DOHH2 (cell line): Measurements from ENCODE around the gene NKX2-3.

Source experiments
- H3F3A ChIP-seq: fragments of 200-600 bp; sonication (generic), shearing (Covaris generic); 2 replicates; pipeline ENCODE4 v1.6.0; 2016; ENCODE audit warnings: antibody characterized with exemption, mild to moderate bottlenecking; ENCODE audit not compliant: control insufficient read depth, insufficient read depth
- H3K27ac ChIP-seq: fragments of 200-600 bp; sonication (generic); 2 replicates; pipeline ENCODE4 v1.5.1; 2014; ENCODE audit warnings: low read depth, mild to moderate bottlenecking, low read length, moderate library complexity
- H3K27me3 ChIP-seq: fragments of 200-600 bp; sonication (generic); 2 replicates; pipeline ENCODE4 v1.6.1; 2014; ENCODE audit warnings: mild to moderate bottlenecking, low read length, mixed read lengths; ENCODE audit not compliant: control insufficient read depth
- H3K36me3 ChIP-seq: fragments of 200-600 bp; sonication (generic); 2 replicates; pipeline ENCODE4 v1.6.1; 2014; ENCODE audit warnings: mild to moderate bottlenecking, low read length, moderate library complexity, mixed read lengths; ENCODE audit not compliant: control insufficient read depth
- H3K4me1 ChIP-seq: fragments of 200-600 bp; sonication (generic); 2 replicates; pipeline ENCODE4 v1.6.1; 2014; ENCODE audit warnings: mild to moderate bottlenecking, low read length, mixed read lengths; ENCODE audit not compliant: control insufficient read depth
- H3K4me2 ChIP-seq: fragments of 200-600 bp; sonication (generic); 2 replicates; pipeline ENCODE4 v1.6.0; 2014; ENCODE audit warnings: mild to moderate bottlenecking, low read length, moderate library complexity
- H3K4me3 ChIP-seq: fragments of 200-600 bp; sonication (generic); 2 replicates; pipeline ENCODE4 v1.5.1; 2014; ENCODE audit warnings: mild to moderate bottlenecking, low read length, mixed read lengths
- H3K79me2 ChIP-seq: fragments of 200-600 bp; sonication (generic); 2 replicates; pipeline ENCODE4 v1.6.1; 2014; ENCODE audit warnings: mild to moderate bottlenecking, low read length, mixed read lengths; ENCODE audit not compliant: control insufficient read depth
- H3K9me2 ChIP-seq: fragments of 200-600 bp; sonication (generic); replicated peaks from 2 replicates; pipeline ENCODE4 v1.6.1; 2014; ENCODE audit warnings: mild to moderate bottlenecking, low read length, mixed read lengths; ENCODE audit not compliant: control insufficient read depth
- H3K9me3 ChIP-seq: fragments of 200-600 bp; sonication (generic); 2 replicates; pipeline ENCODE4 v1.6.1; 2014; ENCODE audit warnings: antibody characterized with exemption, low read length, mixed read lengths; ENCODE audit not compliant: control insufficient read depth, insufficient read depth
- H4K20me1 ChIP-seq: fragments of 200-600 bp; sonication (generic); 2 replicates; pipeline ENCODE4 v1.6.0; 2014; ENCODE audit warnings: low read depth, mild to moderate bottlenecking, antibody characterized with exemption, low read length, moderate library complexity; ENCODE audit not compliant: control insufficient read depth, insufficient read depth
- EZH2phosphoT487 ChIP-seq: fragments of 200-600 bp; sonication (generic); IDR thresholded peaks from 2 replicates; pipeline ENCODE4 v1.6.1; 2017; ENCODE audit warnings: borderline replicate concordance, mild to moderate bottlenecking, antibody characterized with exemption, low read length, moderate library complexity, mixed read lengths
- TF ChIP-seq, protein P1 (sequence below): fragments of 200-600 bp; sonication (generic); IDR thresholded peaks from one replicate; pipeline ENCODE4 v1.5.1; 2014; ENCODE audit warnings: antibody characterized with exemption, mild to moderate bottlenecking, low read depth, low read length; ENCODE audit not compliant: poor library complexity, severe bottlenecking

Gene NKX2-3

DNA sequence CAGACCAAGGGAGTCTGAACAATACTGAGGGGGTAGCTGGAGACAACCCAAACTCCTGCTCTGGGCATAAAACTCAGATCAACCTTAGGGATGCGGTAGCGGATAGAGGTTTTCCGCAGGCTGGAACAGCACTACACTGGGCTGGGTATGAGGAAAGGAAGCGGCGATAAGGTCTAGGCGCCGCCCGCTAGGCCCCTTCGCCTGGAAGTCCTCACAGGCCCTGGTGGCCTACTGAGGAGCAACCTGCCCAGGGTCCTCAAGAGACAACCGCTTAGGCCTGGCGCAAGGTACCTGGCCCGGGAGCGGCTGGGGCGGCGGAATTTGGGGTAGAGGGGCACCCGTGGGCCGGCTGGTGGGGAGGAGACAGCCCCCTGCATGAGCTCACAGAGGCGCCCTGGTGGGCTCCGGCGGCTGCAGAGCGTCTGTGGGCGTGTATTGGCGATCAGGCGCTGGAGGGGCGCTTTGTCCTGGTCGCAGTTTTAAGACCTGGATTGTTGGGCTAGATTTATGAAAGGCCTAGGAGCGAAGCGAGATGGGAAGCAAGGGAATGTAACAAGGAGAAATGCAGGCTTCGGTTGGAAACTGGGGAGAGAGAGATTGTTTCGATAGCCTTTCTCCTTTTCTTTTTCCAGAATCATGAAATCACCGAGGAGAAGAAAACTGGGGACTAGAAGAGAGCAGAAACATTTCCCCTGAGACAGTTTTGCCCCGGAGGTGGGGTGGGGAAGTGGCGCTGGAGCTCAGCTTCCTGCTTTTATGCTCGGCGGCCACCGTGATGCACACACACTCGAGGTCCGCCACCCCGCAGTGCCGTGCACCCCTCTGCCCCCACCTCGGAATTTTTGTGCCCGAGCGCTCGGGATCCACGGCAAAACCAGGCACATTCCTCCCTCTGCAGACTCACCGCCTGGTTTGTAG, 2.4 kb upstream of the NKX2-3 start:
- Histone ChIP-seq H3F3A (no peaks in the 10 kb centered on the region), H3K27ac (no peak overlapping the region), H3K4me2 (no peak overlapping the region), H3K27me3 (peaks cover 52% of the 10 kb centered on the region), H3K4me1 (no peaks in the 10 kb centered on the region), H3K36me3 (no peaks in the 10 kb centered on the region), H4K20me1 (no peaks in the 10 kb centered on the region), H3K4me3 (no peak overlapping the region), H3K9me3 (no peaks in the 10 kb centered on the region), H3K79me2 (no peaks in the 10 kb centered on the region), H3K9me2 (no peaks in the 10 kb centered on the region)
- TF ChIP-seq, protein P1, sequence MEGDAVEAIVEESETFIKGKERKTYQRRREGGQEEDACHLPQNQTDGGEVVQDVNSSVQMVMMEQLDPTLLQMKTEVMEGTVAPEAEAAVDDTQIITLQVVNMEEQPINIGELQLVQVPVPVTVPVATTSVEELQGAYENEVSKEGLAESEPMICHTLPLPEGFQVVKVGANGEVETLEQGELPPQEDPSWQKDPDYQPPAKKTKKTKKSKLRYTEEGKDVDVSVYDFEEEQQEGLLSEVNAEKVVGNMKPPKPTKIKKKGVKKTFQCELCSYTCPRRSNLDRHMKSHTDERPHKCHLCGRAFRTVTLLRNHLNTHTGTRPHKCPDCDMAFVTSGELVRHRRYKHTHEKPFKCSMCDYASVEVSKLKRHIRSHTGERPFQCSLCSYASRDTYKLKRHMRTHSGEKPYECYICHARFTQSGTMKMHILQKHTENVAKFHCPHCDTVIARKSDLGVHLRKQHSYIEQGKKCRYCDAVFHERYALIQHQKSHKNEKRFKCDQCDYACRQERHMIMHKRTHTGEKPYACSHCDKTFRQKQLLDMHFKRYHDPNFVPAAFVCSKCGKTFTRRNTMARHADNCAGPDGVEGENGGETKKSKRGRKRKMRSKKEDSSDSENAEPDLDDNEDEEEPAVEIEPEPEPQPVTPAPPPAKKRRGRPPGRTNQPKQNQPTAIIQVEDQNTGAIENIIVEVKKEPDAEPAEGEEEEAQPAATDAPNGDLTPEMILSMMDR, result no peak
- no peak for TF ChIP-seq EZH2phosphoT487

DNA sequence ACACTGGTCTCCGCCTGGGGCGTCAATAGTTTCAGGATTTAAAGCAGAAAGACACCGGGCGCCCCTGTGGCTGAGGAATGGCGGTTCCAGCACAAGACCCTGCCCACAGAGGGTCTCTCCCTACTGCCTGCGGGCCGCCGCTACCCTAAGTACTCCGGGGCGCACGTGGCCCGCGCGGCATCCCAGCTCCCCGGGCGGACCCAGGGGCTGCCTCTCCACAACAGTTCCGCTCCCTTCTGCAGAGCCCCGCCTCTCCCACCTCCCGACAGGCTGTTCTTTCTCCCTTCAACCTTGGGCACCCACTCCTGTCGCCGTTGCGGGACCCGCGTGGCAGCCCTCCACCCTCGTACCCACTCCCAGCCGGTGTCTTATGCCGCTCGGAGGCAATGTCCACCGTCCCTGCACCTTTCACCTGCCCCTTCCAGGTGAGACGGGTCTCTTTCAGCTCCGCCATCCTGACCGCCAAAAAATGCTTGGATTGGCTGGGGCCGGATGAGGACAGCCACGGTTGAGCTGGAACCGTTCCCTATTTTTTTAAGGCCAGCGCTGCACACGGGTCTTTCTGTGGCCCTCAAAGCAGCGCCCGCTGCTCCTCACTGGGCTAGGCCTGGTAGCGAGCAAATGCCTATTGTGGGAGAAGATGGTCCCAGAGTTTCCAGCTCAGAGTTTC, 1.6 kb upstream of the NKX2-3 start:
- Histone ChIP-seq H3K4me2 (no peak overlapping the region), H3K79me2 (no peaks in the 10 kb centered on the region), H3K4me1 (no peaks in the 10 kb centered on the region), H3K27me3 (peaks cover 56% of the 10 kb centered on the region), H3F3A (no peaks in the 10 kb centered on the region), H3K9me2 (no peaks in the 10 kb centered on the region), H3K27ac (no peak overlapping the region), H3K9me3 (no peaks in the 10 kb centered on the region), H4K20me1 (no peaks in the 10 kb centered on the region), H3K36me3 (no peaks in the 10 kb centered on the region), H3K4me3 (no peak overlapping the region)
- TF ChIP-seq, protein P1, result no peak
- no peak for TF ChIP-seq EZH2phosphoT487

DNA sequence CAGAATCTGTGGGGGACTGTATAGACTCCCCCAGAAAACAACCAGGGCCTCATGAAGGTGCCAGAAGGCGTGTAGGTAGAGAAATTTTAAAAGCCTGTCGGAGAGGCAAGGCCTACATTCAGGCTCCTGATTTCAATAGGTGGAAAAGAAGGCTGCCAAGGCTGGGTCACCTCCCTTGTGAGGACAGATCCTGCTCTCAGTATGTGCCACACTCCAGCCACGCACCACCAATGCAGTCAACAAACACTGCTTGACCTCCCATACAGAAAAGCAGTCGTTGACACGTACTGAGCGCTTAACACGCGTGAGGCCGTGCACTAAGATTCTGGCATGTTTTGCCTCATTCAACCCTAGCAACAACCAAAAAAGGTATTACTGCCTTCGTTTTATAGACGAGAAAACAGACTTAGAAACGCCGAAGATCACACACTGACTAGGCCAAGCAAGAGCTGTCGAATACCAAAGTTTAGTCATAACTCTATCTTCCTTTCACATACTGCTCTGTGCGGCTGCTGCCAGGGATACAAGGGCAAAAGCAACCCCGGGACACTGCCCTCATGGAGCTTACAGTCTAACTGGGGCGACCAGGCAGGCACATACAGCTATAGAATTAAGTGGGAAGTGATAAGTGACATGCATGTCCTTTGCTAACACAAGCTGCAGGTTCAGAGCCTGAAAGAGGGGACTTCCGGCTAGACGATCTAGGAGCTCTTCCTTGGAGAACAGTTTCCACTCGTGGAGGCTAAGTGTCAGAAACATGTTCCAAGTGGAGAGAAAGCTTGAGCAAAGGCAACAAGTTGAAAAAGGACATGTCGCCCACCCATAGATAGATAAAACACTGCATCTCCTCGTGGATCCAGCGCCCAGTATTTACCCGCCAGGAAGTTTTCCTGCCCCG, 797 bp upstream of the NKX2-3 start:
- H3K27ac ChIP-seq, result no peak overlapping the region
- H3K27me3 ChIP-seq, result peaks cover 60% of the 10 kb centered on the region
- H3K9me3 ChIP-seq, result no peaks in the 10 kb centered on the region

More for the DNA sequence above, 797 bp upstream of the NKX2-3 start:
- Histone ChIP-seq H3K4me3 (no peak overlapping the region), H4K20me1 (no peaks in the 10 kb centered on the region), H3F3A (no peaks in the 10 kb centered on the region), H3K4me2 (no peak overlapping the region), H3K36me3 (no peaks in the 10 kb centered on the region), H3K9me2 (no peaks in the 10 kb centered on the region), H3K79me2 (no peaks in the 10 kb centered on the region), H3K4me1 (no peaks in the 10 kb centered on the region)
- TF ChIP-seq EZH2phosphoT487, result no peak
- TF ChIP-seq, protein P1, result no peak
